PC-3 (cell line): ENCODE results near the gene GSN. TPM values are rescaled to one million over a fixed set of nuclear protein-coding genes. Genes with fewer than 3 reads are reported as not detected.

Experiments
- ATAC-seq: fragments of 200-7000 bp; cut with Tn5 transposase; 2 replicates; pipeline ENCODE4 v1.9.1; 2020; ENCODE audit warnings: mild to moderate bottlenecking, moderate library complexity
- BruUV-seq: library from RNA; stranded (reverse); fragments of 400-500 nt; replicated peaks from 2 replicates; lab custom pipeline; 2021; lab: Mats Ljungman, UMichigan
- CTCF ChIA-PET: fragments of 300-600 bp; sonication (Branson Sonifier 250); formaldehyde crosslinking; loops from one replicate; lab custom pipeline; 2022; ENCODE audit warnings: antibody characterized with exemption; lab: Charles Lee
- POLR2A ChIA-PET: fragments of 300-600 bp; sonication (Branson Sonifier 250); formaldehyde crosslinking; loops from one replicate; lab custom pipeline; 2022; ENCODE audit warnings: antibody characterized with exemption; ENCODE audit not compliant: unreplicated experiment; lab: Charles Lee
- DNase-seq: peaks from one replicate; pipeline ENCODE4 v3.0.0-alpha.2; 2015
- H2AFZ ChIP-seq: fragments of 300-600 bp; sonication (generic); 2 replicates; pipeline ENCODE4 v1.6.0; 2016; ENCODE audit warnings: antibody characterized with exemption, low read length
- H3F3A ChIP-seq: fragments of 300-600 bp; sonication (generic); one replicate; pipeline ENCODE4 v1.6.0; 2017; ENCODE audit warnings: antibody characterized with exemption, low read length, control low read depth, mild to moderate bottlenecking; ENCODE audit not compliant: unreplicated experiment
- H3K27ac ChIP-seq: fragments of 300-600 bp; sonication (generic); 2 replicates; pipeline ENCODE4 v1.5.1; 2016; ENCODE audit warnings: mild to moderate bottlenecking, low read length
- H3K27me3 ChIP-seq: fragments of 300-600 bp; sonication (generic); 2 replicates; pipeline ENCODE4 v1.6.1; 2016; ENCODE audit warnings: low read length, mixed read lengths
- H3K36me3 ChIP-seq: fragments of 300-600 bp; sonication (generic); 2 replicates; pipeline ENCODE4 v1.6.1; 2016; ENCODE audit warnings: low read depth, mixed run types, low read length, mixed read lengths
- H3K4me1 ChIP-seq: fragments of 300-600 bp; sonication (generic); 2 replicates; pipeline ENCODE4 v1.5.1; 2016; ENCODE audit warnings: low read length; ENCODE audit not compliant: insufficient read depth
- H3K4me2 ChIP-seq: fragments of 300-600 bp; sonication (generic); 2 replicates; pipeline ENCODE4 v1.6.0; 2016; ENCODE audit warnings: low read length
- H3K4me3 ChIP-seq: fragments of 300-600 bp; sonication (generic); 2 replicates; pipeline ENCODE4 v1.5.1; 2016; ENCODE audit warnings: mild to moderate bottlenecking, low read length, mixed read lengths
- H3K79me2 ChIP-seq: fragments of 300-600 bp; sonication (generic); 2 replicates; pipeline ENCODE4 v1.6.1; 2017; ENCODE audit warnings: low read length, mixed read lengths
- H3K9ac ChIP-seq: fragments of 300-600 bp; sonication (generic); 2 replicates; pipeline ENCODE4 v1.6.0; 2016; ENCODE audit warnings: mild to moderate bottlenecking, low read length
- H3K9me2 ChIP-seq: fragments of 300-600 bp; sonication (generic); replicated peaks from 2 replicates; pipeline ENCODE4 v1.6.1; 2016; ENCODE audit warnings: mixed run types, low read length, mixed read lengths
- H3K9me3 ChIP-seq: fragments of 300-600 bp; sonication (generic); 2 replicates; pipeline ENCODE4 v1.6.1; 2016; ENCODE audit warnings: low read length, mixed read lengths
- H4K20me1 ChIP-seq: fragments of 300-600 bp; sonication (generic); 2 replicates; pipeline ENCODE4 v1.6.1; 2016; ENCODE audit warnings: low read length, mixed read lengths
- EZH2 ChIP-seq: fragments of 300-600 bp; sonication (generic); IDR thresholded peaks from one replicate; pipeline ENCODE4 v1.6.1; 2017; ENCODE audit warnings: antibody characterized with exemption, mild to moderate bottlenecking, low read length; ENCODE audit not compliant: unreplicated experiment
- EZH2phosphoT487 ChIP-seq: fragments of 300-600 bp; sonication (generic); IDR thresholded peaks from 2 replicates; pipeline ENCODE4 v1.6.1; 2018; ENCODE audit warnings: mild to moderate bottlenecking, antibody characterized with exemption, low read length, borderline replicate concordance
- intact Hi-C: fragments of 100-400 bp; cut with micrococcal nuclease; formaldehyde crosslinking; loops from 2 replicates; pipeline ENCODE4 v1.9.0; 2023
- total RNA-seq: library from RNA; depleted of rRNA; stranded (reverse); fragments of >200 nt; gene quantifications from 2 replicates; pipeline ENCODE4 v1.2.3, GENCODE V29; 2014
- TF ChIP-seq, protein P1 (sequence below): fragments of 300-600 bp; sonication (generic); conservative IDR thresholded peaks from 2 replicates; pipeline ENCODE4 v1.5.1; 2017; ENCODE audit warnings: antibody characterized with exemption, low read depth, mild to moderate bottlenecking, low read length

Gene GSN
- total RNA-seq, 1 experiment from 2014 or later: 36.5 TPM

DNA sequence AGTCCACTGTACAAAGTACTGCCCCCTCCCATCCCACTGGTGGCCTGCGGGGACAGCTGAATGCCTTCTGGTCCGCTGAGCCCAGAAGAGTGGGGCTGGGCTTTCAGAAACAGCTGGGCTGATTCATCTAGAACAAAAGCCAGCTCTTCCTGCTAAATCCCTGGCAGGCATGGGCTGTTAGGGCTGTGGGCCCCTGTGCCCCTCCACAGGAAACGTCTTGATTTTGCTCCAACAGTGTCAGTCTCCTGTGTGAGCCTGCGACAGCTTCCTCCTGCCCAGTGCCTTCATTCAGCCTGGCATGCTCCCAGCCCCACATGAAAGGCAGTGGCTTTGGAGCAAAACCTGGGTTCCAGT is 6.9 kb upstream of the GSN start:
- no peak for ATAC-seq
- Histone ChIP-seq H3K79me2 (no peaks in the 10 kb centered on the region), H3K9me3 (no peaks in the 10 kb centered on the region), H3K9me2 (no peaks in the 10 kb centered on the region), H3K27me3 (no peaks in the 10 kb centered on the region), H3K27ac (no peak overlapping the region), H3F3A (no peaks in the 10 kb centered on the region), H3K36me3 (no peaks in the 10 kb centered on the region), H3K4me3 (no peak overlapping the region), H2AFZ (no peak overlapping the region), H4K20me1 (no peaks in the 10 kb centered on the region), H3K9ac (no peak overlapping the region), H3K4me1 (no peaks in the 10 kb centered on the region), H3K4me2 (no peak overlapping the region)
- no peak for DNase-seq
- intact Hi-C loops: no loop called here
- CTCF ChIA-PET: no interaction called here
- POLR2A ChIA-PET: no interaction called here
- TF ChIP-seq, protein P1, sequence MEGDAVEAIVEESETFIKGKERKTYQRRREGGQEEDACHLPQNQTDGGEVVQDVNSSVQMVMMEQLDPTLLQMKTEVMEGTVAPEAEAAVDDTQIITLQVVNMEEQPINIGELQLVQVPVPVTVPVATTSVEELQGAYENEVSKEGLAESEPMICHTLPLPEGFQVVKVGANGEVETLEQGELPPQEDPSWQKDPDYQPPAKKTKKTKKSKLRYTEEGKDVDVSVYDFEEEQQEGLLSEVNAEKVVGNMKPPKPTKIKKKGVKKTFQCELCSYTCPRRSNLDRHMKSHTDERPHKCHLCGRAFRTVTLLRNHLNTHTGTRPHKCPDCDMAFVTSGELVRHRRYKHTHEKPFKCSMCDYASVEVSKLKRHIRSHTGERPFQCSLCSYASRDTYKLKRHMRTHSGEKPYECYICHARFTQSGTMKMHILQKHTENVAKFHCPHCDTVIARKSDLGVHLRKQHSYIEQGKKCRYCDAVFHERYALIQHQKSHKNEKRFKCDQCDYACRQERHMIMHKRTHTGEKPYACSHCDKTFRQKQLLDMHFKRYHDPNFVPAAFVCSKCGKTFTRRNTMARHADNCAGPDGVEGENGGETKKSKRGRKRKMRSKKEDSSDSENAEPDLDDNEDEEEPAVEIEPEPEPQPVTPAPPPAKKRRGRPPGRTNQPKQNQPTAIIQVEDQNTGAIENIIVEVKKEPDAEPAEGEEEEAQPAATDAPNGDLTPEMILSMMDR: no peak
- TF ChIP-seq EZH2phosphoT487 (no peak), EZH2 (no peak)
- BruUV-seq: no TSS peak

DNA sequence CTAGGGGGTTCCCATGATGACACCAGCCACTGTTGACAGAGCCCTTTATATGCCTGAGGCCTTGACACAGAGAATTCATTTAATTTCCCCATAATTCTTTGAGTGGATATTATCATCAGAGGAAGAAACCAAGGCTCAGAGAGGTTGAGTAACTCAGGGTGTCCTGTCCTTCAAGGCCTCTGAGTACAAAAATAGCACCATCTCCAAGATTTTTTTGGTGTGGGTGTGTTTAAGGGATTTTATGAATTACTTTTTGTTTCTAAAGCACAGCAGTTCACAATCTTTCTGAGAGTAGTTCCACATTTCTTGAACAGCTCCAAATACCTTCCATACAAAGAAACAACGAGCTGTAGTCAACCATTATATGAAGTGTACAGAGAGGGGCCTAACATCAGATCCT is 6.2 kb upstream of the GSN start:
- Histone ChIP-seq H3K27ac (no peak overlapping the region), H3K9me3 (no peaks in the 10 kb centered on the region), H3K9ac (no peak overlapping the region), H4K20me1 (no peaks in the 10 kb centered on the region), H3F3A (no peaks in the 10 kb centered on the region), H3K79me2 (no peaks in the 10 kb centered on the region), H3K36me3 (no peaks in the 10 kb centered on the region), H2AFZ (no peak overlapping the region), H3K27me3 (no peaks in the 10 kb centered on the region), H3K4me2 (no peak overlapping the region), H3K4me1 (no peaks in the 10 kb centered on the region), H3K4me3 (no peak overlapping the region), H3K9me2 (no peaks in the 10 kb centered on the region)
- ChIA-PET POLR2A (no interaction called here), CTCF (no interaction called here)
- no TSS peak for BruUV-seq
- TF ChIP-seq EZH2 (no peak), EZH2phosphoT487 (no peak)
- TF ChIP-seq, protein P1: no peak
- no peak for DNase-seq
- ATAC-seq: no peak
- intact Hi-C loops: no loop called here

DNA sequence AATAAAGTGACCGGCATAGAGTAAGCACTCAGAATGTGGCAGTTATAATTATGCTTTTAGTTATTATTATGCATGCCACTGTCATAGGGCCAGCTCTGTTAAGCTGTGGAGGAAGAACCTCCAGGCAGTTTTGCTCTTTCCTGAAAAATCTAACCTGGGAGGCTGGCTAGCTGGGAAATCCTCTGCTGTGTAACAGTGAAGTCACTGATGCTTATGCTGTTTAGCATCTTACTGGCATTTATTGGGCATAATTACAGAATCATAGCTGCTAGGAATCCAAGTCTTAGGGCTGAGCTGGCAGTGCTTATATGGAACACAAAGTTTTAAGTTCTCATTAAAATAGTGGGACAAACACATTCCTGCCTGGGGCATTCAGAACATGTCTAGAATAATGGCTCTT is 5.5 kb upstream of the GSN start:
- no peaks in the 10 kb centered on the region for H3K79me2 ChIP-seq
- ATAC-seq: no peak
- CTCF ChIA-PET: no interaction called here

More for the DNA sequence above, 5.5 kb upstream of the GSN start:
- POLR2A ChIA-PET: no interaction called here
- Histone ChIP-seq H3F3A (no peaks in the 10 kb centered on the region), H3K4me3 (no peak overlapping the region), H3K36me3 (no peaks in the 10 kb centered on the region), H3K9me2 (no peaks in the 10 kb centered on the region), H2AFZ (no peak overlapping the region), H4K20me1 (no peaks in the 10 kb centered on the region), H3K4me1 (no peaks in the 10 kb centered on the region), H3K27me3 (no peaks in the 10 kb centered on the region), H3K4me2 (no peak overlapping the region), H3K9me3 (no peaks in the 10 kb centered on the region), H3K9ac (no peak overlapping the region), H3K27ac (no peak overlapping the region)
- no peak for DNase-seq
- intact Hi-C loops: no loop called here
- no peak for TF ChIP-seq EZH2phosphoT487
- no peak for TF ChIP-seq EZH2
- TF ChIP-seq, protein P1: no peak
- BruUV-seq: no TSS peak
